ENCODE measurements around the gene IL22RA1. TPM values are rescaled to one million over a fixed set of nuclear protein-coding genes. Genes with fewer than 3 reads are reported as not detected.

The IL22RA1 gene
- total RNA-seq, 2 experiments from 2014 or later, result not detected

GRCh38 chr1:24126018-24126671, 16.8 kb downstream of the IL22RA1 start:
- H3K9me2 ChIP-seq (ENCODE audit: insufficient read depth, low read length), result no peaks in the 10 kb centered on the region
- BruUV-seq (replicated peaks), result no TSS peak
- no peaks in the 10 kb centered on the region for H3K79me2 ChIP-seq (ENCODE audit: insufficient read depth, low read depth, low read length)
- intact Hi-C loops (cut with micrococcal nuclease; ENCODE audit: unreplicated experiment), result no loop called here
- DNase-seq (ENCODE audit: low spot score), result no peak
- H4K20me1 ChIP-seq (ENCODE audit: insufficient read depth, low read length), result no peaks in the 10 kb centered on the region
- no peak overlapping the region for H3K4me2 ChIP-seq (ENCODE audit: low read length)
- H3K27ac ChIP-seq (ENCODE audit: low read depth, low read length, poor library complexity, severe bottlenecking), result no peak overlapping the region
- no peaks in the 10 kb centered on the region for H3K36me3 ChIP-seq (ENCODE audit: insufficient read depth, low read length)
- TF ChIP-seq CTCF (conservative IDR thresholded peaks at IDR 0.05; ENCODE audit: low read length), result no peak
- TF ChIP-seq EZH2phosphoT487 (IDR thresholded peaks at IDR 0.05; ENCODE audit: borderline replicate concordance, low read depth, low read length), result no peak
- H2AFZ ChIP-seq (ENCODE audit: low read length), result no peak overlapping the region
- ChIA-PET CTCF (ENCODE audit: unreplicated experiment) (no interaction called here), POLR2A (interaction anchor here (0.6 kb wide), 1 partner anchor 195 kb away, joined by 4 read pairs; no protein-coding TSS in a partner anchor)
- no peak overlapping the region for H3K4me3 ChIP-seq (ENCODE audit: low read depth, low read length, poor library complexity, severe bottlenecking)
- H3K9me3 ChIP-seq (ENCODE audit: low read length), result no peaks in the 10 kb centered on the region
- no peaks in the 10 kb centered on the region for H3K4me1 ChIP-seq (ENCODE audit: insufficient read depth, low read length, poor library complexity, severe bottlenecking)

GRCh38 chr1:24125456-24125855, 17.5 kb downstream of the IL22RA1 start:
- TF ChIP-seq CTCF (conservative IDR thresholded peaks at IDR 0.05; ENCODE audit: low read length) (no peak), EZH2phosphoT487 (IDR thresholded peaks at IDR 0.05; ENCODE audit: borderline replicate concordance, low read depth, low read length) (no peak)
- Histone ChIP-seq H3K4me1 (ENCODE audit: insufficient read depth, low read length, poor library complexity, severe bottlenecking) (no peaks in the 10 kb centered on the region), H3K79me2 (ENCODE audit: insufficient read depth, low read depth, low read length) (no peaks in the 10 kb centered on the region), H3K4me3 (ENCODE audit: low read depth, low read length, poor library complexity, severe bottlenecking) (no peak overlapping the region), H4K20me1 (ENCODE audit: insufficient read depth, low read length) (no peaks in the 10 kb centered on the region), H3K9me2 (ENCODE audit: insufficient read depth, low read length) (no peaks in the 10 kb centered on the region), H3K27ac (ENCODE audit: low read depth, low read length, poor library complexity, severe bottlenecking) (no peak overlapping the region), H3K36me3 (ENCODE audit: insufficient read depth, low read length) (no peaks in the 10 kb centered on the region), H3K9me3 (ENCODE audit: low read length) (no peaks in the 10 kb centered on the region), H2AFZ (ENCODE audit: low read length) (no peak overlapping the region), H3K4me2 (ENCODE audit: low read length) (no peak overlapping the region)
- no TSS peak for BruUV-seq (replicated peaks)
- ChIA-PET POLR2A (interaction anchor here (0.5 to 0.6 kb wide), 2 partner anchors 194 to 827 kb away, joined by 3 to 4 read pairs; no protein-coding TSS in a partner anchor), CTCF (ENCODE audit: unreplicated experiment) (no interaction called here)
- intact Hi-C loops (cut with micrococcal nuclease; ENCODE audit: unreplicated experiment), result no loop called here
- no peak for DNase-seq (ENCODE audit: low spot score)

- H3K79me2 ChIP-seq (ENCODE audit: insufficient read depth, low read depth, low read length), result no peaks in the 10 kb centered on the region
- BruUV-seq (replicated peaks), result no TSS peak
- no peaks in the 10 kb centered on the region for H3K9me3 ChIP-seq (ENCODE audit: low read length)
- H2AFZ ChIP-seq (ENCODE audit: low read length), result no peak overlapping the region
- H3K9me2 ChIP-seq (ENCODE audit: insufficient read depth, low read length), result no peaks in the 10 kb centered on the region
- no peaks in the 10 kb centered on the region for H4K20me1 ChIP-seq (ENCODE audit: insufficient read depth, low read length)
- no peaks in the 10 kb centered on the region for H3K36me3 ChIP-seq (ENCODE audit: insufficient read depth, low read length)
- CTCF ChIA-PET (ENCODE audit: unreplicated experiment), result no interaction called here
- POLR2A ChIA-PET, result no interaction called here
- H3K4me1 ChIP-seq (ENCODE audit: insufficient read depth, low read length, poor library complexity, severe bottlenecking), result no peaks in the 10 kb centered on the region
- H3K4me2 ChIP-seq (ENCODE audit: low read length), result no peak overlapping the region
- H3K4me3 ChIP-seq (ENCODE audit: low read depth, low read length, poor library complexity, severe bottlenecking), result no peak overlapping the region
- TF ChIP-seq EZH2phosphoT487 (IDR thresholded peaks at IDR 0.05; ENCODE audit: borderline replicate concordance, low read depth, low read length) (no peak), CTCF (conservative IDR thresholded peaks at IDR 0.05; ENCODE audit: low read length) (no peak)
- H3K27ac ChIP-seq (ENCODE audit: low read depth, low read length, poor library complexity, severe bottlenecking), result no peak overlapping the region
- intact Hi-C loops (cut with micrococcal nuclease; ENCODE audit: unreplicated experiment), result no loop called here
- DNase-seq (ENCODE audit: low spot score), result no peak
These were observed 18.0 kb downstream of the IL22RA1 start for GRCh38 chr1:24124980-24125379.
